ENCODE measurements around the gene PTGES3.

DNA sequence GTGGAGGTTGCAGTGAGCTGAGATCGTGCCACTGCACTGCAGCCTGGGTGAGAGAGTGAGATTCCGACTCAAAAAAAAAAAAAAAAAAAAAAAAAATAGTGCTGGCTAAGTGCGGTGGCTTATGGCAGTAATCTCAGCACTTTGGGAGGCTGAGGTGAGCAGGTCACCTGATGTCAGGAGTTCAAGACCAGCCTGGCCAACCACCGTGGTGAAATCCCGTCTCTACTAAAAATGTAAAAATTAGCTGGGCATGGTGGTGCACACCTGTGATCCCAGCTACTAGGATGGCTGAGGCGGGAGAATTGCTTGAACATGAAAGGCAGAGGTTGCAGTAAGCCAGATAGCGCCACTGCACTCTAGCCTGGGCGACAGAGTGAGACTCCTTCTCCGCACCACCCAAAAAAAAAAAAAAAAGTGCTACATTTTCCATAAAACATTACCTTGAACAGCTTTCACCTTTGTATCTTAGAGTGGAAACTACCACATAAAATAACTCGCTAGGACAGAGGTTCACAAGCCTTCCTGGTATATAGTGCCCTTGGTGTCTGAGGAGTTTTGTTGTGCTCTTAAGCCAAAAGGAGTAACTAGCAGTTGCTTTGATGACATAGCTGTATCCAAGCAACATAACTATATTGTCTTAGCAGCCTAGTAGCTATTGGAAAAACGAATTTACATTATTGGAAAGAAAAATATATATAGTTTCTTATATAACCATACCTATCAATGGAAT, 11.1 kb downstream of the PTGES3 start:
- TF ChIP-seq, protein P1, sequence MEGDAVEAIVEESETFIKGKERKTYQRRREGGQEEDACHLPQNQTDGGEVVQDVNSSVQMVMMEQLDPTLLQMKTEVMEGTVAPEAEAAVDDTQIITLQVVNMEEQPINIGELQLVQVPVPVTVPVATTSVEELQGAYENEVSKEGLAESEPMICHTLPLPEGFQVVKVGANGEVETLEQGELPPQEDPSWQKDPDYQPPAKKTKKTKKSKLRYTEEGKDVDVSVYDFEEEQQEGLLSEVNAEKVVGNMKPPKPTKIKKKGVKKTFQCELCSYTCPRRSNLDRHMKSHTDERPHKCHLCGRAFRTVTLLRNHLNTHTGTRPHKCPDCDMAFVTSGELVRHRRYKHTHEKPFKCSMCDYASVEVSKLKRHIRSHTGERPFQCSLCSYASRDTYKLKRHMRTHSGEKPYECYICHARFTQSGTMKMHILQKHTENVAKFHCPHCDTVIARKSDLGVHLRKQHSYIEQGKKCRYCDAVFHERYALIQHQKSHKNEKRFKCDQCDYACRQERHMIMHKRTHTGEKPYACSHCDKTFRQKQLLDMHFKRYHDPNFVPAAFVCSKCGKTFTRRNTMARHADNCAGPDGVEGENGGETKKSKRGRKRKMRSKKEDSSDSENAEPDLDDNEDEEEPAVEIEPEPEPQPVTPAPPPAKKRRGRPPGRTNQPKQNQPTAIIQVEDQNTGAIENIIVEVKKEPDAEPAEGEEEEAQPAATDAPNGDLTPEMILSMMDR (IDR thresholded peaks at IDR 0.05; ENCODE audit: control extremely low read depth in 1 of 3, insufficient read depth in 1 of 3, low read depth in 1 of 3, low read length in 3 of 3), result no peak
- TF ChIP-seq RFX5 (IDR thresholded peaks at IDR 0.05; ENCODE audit: borderline replicate concordance, low read depth, low read length) (no peak), POLR2AphosphoS5 (IDR thresholded peaks at IDR 0.05; ENCODE audit: low read depth, low read length) (no peak), MAX (IDR thresholded peaks at IDR 0.05) (no peak), POLR2A (IDR thresholded peaks at IDR 0.05; ENCODE audit: control extremely low read depth in 1 of 2, low read depth in 2 of 2, low read length in 2 of 2) (no peak), EZH2 (IDR thresholded peaks at IDR 0.05; ENCODE audit: low read depth, low read length, severe bottlenecking) (no peak), CBX5 (IDR thresholded peaks at IDR 0.05; ENCODE audit: low read depth, low read length) (no peak), ATF2 (IDR thresholded peaks at IDR 0.05; ENCODE audit: low read length) (no peak), HDAC6 (IDR thresholded peaks at IDR 0.05; ENCODE audit: low read depth, low read length) (no peak), EP300 (IDR thresholded peaks at IDR 0.05; ENCODE audit: borderline replicate concordance in 1 of 2, low read depth in 2 of 2, low read length in 2 of 2) (no peak), KDM5A (IDR thresholded peaks at IDR 0.05; ENCODE audit: low read length) (no peak)
- TF ChIP-seq, protein P2, sequence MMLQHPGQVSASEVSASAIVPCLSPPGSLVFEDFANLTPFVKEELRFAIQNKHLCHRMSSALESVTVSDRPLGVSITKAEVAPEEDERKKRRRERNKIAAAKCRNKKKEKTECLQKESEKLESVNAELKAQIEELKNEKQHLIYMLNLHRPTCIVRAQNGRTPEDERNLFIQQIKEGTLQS (IDR thresholded peaks at IDR 0.05; ENCODE audit: insufficient read depth, low read depth, low read length), result no peak
